ENCODE results near the gene FAM227B. TPM values are rescaled to one million over a fixed set of nuclear protein-coding genes. Genes with fewer than 3 reads are reported as not detected.

FAM227B gene
- total RNA-seq, 1 donor from 2014 or later, result 4.5 TPM

- TF ChIP-seq CTCF (IDR thresholded peaks at IDR 0.05), result no peak
- peaks cover 7% of the 10 kb centered on the region for H3K4me1 ChIP-seq
- no peak for DNase-seq
- ATAC-seq, result no peak
- H3K4me3 ChIP-seq, result no peak overlapping the region
- no peak overlapping the region for H3K27ac ChIP-seq
- intact Hi-C loops (cut with DNase I), result no loop called here
- H3K9me3 ChIP-seq, result no peaks in the 10 kb centered on the region
- no peaks in the 10 kb centered on the region for H3K27me3 ChIP-seq
- peaks cover 15% of the 10 kb centered on the region for H3K36me3 ChIP-seq
Observed at GRCh38 chr15:49331442-49331841, 289.2 kb downstream of the FAM227B start.

- Histone ChIP-seq H3K9me3 (no peaks in the 10 kb centered on the region), H3K36me3 (peaks cover 15% of the 10 kb centered on the region), H3K4me3 (no peak overlapping the region), H3K27me3 (no peaks in the 10 kb centered on the region), H3K27ac (no peak overlapping the region), H3K4me1 (peaks cover 7% of the 10 kb centered on the region)
- TF ChIP-seq CTCF (IDR thresholded peaks at IDR 0.05), result no peak
- intact Hi-C loops (cut with DNase I), result no loop called here
- DNase-seq, result no peak
- ATAC-seq, result no peak
Observed at GRCh38 chr15:49330166-49330565, 290.5 kb downstream of the FAM227B start.

- H3K4me3 ChIP-seq, result no peak overlapping the region
- H3K36me3 ChIP-seq, result peaks cover 15% of the 10 kb centered on the region
- DNase-seq (no peak), ATAC-seq (no peak)
- no peaks in the 10 kb centered on the region for H3K9me3 ChIP-seq
- H3K27ac ChIP-seq, result no peak overlapping the region
- TF ChIP-seq CTCF (IDR thresholded peaks at IDR 0.05), result no peak
- intact Hi-C loops (cut with DNase I), result no loop called here
- H3K4me1 ChIP-seq, result peaks cover 7% of the 10 kb centered on the region
- H3K27me3 ChIP-seq, result no peaks in the 10 kb centered on the region
Observed at GRCh38 chr15:49328941-49329340, 291.7 kb downstream of the FAM227B start.

GRCh38 chr15:49327927-49328326 is 292.7 kb downstream of the FAM227B start:
- intact Hi-C loops (cut with DNase I), result no loop called here
- DNase-seq, result no peak
- Histone ChIP-seq H3K27ac (no peak overlapping the region), H3K36me3 (peaks cover 15% of the 10 kb centered on the region), H3K4me1 (peaks cover 12% of the 10 kb centered on the region), H3K4me3 (no peak overlapping the region), H3K27me3 (no peaks in the 10 kb centered on the region), H3K9me3 (no peaks in the 10 kb centered on the region)
- TF ChIP-seq CTCF (IDR thresholded peaks at IDR 0.05), result no peak
- ATAC-seq, result peak; percentile 44

- intact Hi-C loops (cut with DNase I), result no loop called here
- Histone ChIP-seq H3K36me3 (peaks cover 16% of the 10 kb centered on the region), H3K27ac (no peak overlapping the region), H3K4me3 (no peak overlapping the region), H3K27me3 (no peaks in the 10 kb centered on the region), H3K4me1 (peaks cover 25% of the 10 kb centered on the region), H3K9me3 (no peaks in the 10 kb centered on the region)
- ATAC-seq (peak; percentile 73), DNase-seq (no peak)
- no peak for TF ChIP-seq CTCF (IDR thresholded peaks at IDR 0.05)
Observed at GRCh38 chr15:49323207-49323606, 297.4 kb downstream of the FAM227B start.

GRCh38 chr15:49320351-49320750 is 300.3 kb downstream of the FAM227B start:
- DNase-seq (no peak), ATAC-seq (peak; percentile 55)
- Histone ChIP-seq H3K4me3 (no peak overlapping the region), H3K36me3 (peaks cover 14% of the 10 kb centered on the region), H3K4me1 (peaks cover 20% of the 10 kb centered on the region), H3K27me3 (no peaks in the 10 kb centered on the region), H3K27ac (no peak overlapping the region), H3K9me3 (no peaks in the 10 kb centered on the region)
- TF ChIP-seq CTCF (IDR thresholded peaks at IDR 0.05), result no peak
- intact Hi-C loops (cut with DNase I), result no loop called here

Data from upper lobe of right lung (tissue), 1 donor.